CD14-positive monocyte (primary cell): Measurements from ENCODE around the gene HOXA7. TPM values are rescaled to one million over a fixed set of nuclear protein-coding genes. Genes with fewer than 3 reads are reported as not detected.

Experiments
- DNase-seq, 3 donors: peaks; one replicate each; pipeline ENCODE4 v3.0.0-alpha.2; 2011 to 2022
- H2AFZ ChIP-seq: 2 replicates; pipeline ENCODE4 v1.6.0; 2012; ENCODE audit warnings: mild to moderate bottlenecking, low read depth, low read length, inconsistent platforms; ENCODE audit not compliant: insufficient read depth, poor library complexity, severe bottlenecking
- H3K27ac ChIP-seq, 2 donors: 1 replicate in 1 of 2; 2 replicates in 1 of 2; pipeline ENCODE4 v1.5.1; 2012 to 2013; ENCODE audit warnings: low read length in 2 of 2, control low read depth in 1 of 2, inconsistent platforms in 1 of 2, low read depth in 1 of 2, mild to moderate bottlenecking in 1 of 2
- H3K27me3 ChIP-seq, 2 donors: one replicate each; pipeline versions ENCODE4 v1.6.0 to v1.6.1; 2011 to 2013; ENCODE audit warnings: low read length in 2 of 2; ENCODE audit not compliant: control insufficient read depth in 2 of 2, insufficient read depth in 2 of 2
- H3K36me3 ChIP-seq, 2 donors: replicated peaks in 1 of 2; 1 replicate in 1 of 2; 2 replicates in 1 of 2; pipeline versions ENCODE4 v1.5.1 to v1.6.1; 2012 to 2013; ENCODE audit warnings: low read length in 2 of 2, control low read depth in 1 of 2, inconsistent platforms in 1 of 2, mild to moderate bottlenecking in 1 of 2; ENCODE audit not compliant: insufficient read depth in 2 of 2, control insufficient read depth in 1 of 2
- H3K4me1 ChIP-seq, 2 donors: 1 replicate in 1 of 2; 2 replicates in 1 of 2; pipeline versions ENCODE4 v1.5.1 to v1.6.1; 2012 to 2013; ENCODE audit warnings: low read length in 2 of 2, control low read depth in 1 of 2, inconsistent platforms in 1 of 2, mild to moderate bottlenecking in 1 of 2, moderate library complexity in 1 of 2; ENCODE audit not compliant: insufficient read depth in 2 of 2, control insufficient read depth in 1 of 2
- H3K4me2 ChIP-seq: replicated peaks from 2 replicates; pipeline ENCODE3; 2012; ENCODE audit warnings: low read length, moderate library complexity, mild to moderate bottlenecking; ENCODE audit not compliant: poor library complexity, severe bottlenecking; ENCODE audit errors: extremely low read depth
- H3K4me3 ChIP-seq, 3 experiments: fragments of 200-600 bp in 1 of 3; sonication (generic) in 1 of 3; replicated peaks in 1 of 3; 1 replicate in 2 of 3; 2 replicates in 1 of 3; pipeline ENCODE4 v1.5.1; 2011 to 2013; ENCODE audit warnings: low read length in 3 of 3, mild to moderate bottlenecking in 3 of 3, control low read depth in 2 of 3, low read depth in 2 of 3, inconsistent platforms in 1 of 3, moderate library complexity in 1 of 3
- H3K79me2 ChIP-seq: 2 replicates; pipeline ENCODE4 v1.6.0; 2012; ENCODE audit warnings: mild to moderate bottlenecking, control low read depth, inconsistent platforms, low read length, moderate library complexity; ENCODE audit not compliant: insufficient read depth
- H3K9ac ChIP-seq: 2 replicates; pipeline ENCODE4 v1.6.0; 2017; ENCODE audit warnings: low read length, mild to moderate bottlenecking; ENCODE audit not compliant: insufficient read depth, poor library complexity, severe bottlenecking
- H3K9me3 ChIP-seq, 2 donors: replicated peaks in 1 of 2; 1 replicate in 1 of 2; 2 replicates in 1 of 2; pipeline versions ENCODE4 v1.5.1 to v1.6.1; 2012 to 2013; ENCODE audit warnings: low read length in 2 of 2, control low read depth in 1 of 2; ENCODE audit not compliant: control insufficient read depth in 1 of 2, insufficient read depth in 1 of 2
- H4K20me1 ChIP-seq: 2 replicates; pipeline ENCODE4 v1.6.0; 2012; ENCODE audit warnings: mild to moderate bottlenecking, low read length, control low read depth, moderate library complexity; ENCODE audit not compliant: insufficient read depth
- H3K27ac Mint-ChIP-seq, 7 donors: one replicate each; pipeline ENCODE4 v1.8.0; 2020; ENCODE audit warnings: mild to moderate bottlenecking in 7 of 7, mixed read lengths in 7 of 7, moderate library complexity in 6 of 7, inconsistent platforms in 2 of 7
- H3K27me3 Mint-ChIP-seq, 3 donors: one replicate each; pipeline ENCODE4 v1.8.0; 2021 to 2022; ENCODE audit warnings: low read depth in 3 of 3, mild to moderate bottlenecking in 3 of 3, mixed read lengths in 3 of 3, moderate library complexity in 3 of 3, inconsistent platforms in 1 of 3
- H3K36me3 Mint-ChIP-seq, 2 donors: one replicate each; pipeline ENCODE4 v1.8.0; 2020; ENCODE audit warnings: mixed read lengths in 2 of 2, inconsistent platforms in 1 of 2, mild to moderate bottlenecking in 1 of 2
- H3K4me1 Mint-ChIP-seq: one replicate; pipeline ENCODE4 v1.8.0; 2020; ENCODE audit warnings: mild to moderate bottlenecking, mixed read lengths
- H3K4me3 Mint-ChIP-seq, 2 donors: one replicate each; pipeline ENCODE4 v1.8.0; 2020; ENCODE audit warnings: mild to moderate bottlenecking in 2 of 2, mixed read lengths in 2 of 2, moderate library complexity in 1 of 2
- H3K9me3 Mint-ChIP-seq, 7 donors: one replicate each; pipeline ENCODE4 v1.8.0; 2020 to 2022; ENCODE audit warnings: mixed read lengths in 7 of 7, mild to moderate bottlenecking in 6 of 7, moderate library complexity in 6 of 7, inconsistent platforms in 2 of 7
- WGBS: methylation state at CpG from one replicate; pipeline ENCODE4 v1.1.5; 2013; ENCODE audit warnings: missing lambda C conversion rate; ENCODE audit not compliant: insufficient coverage; 5-methylcytosine and 5-hydroxymethylcytosine counted together
- intact Hi-C, 2 donors: fragments of 100-400 bp; cut with micrococcal nuclease; formaldehyde crosslinking; loops; one replicate each; pipeline versions ENCODE4 v1.15.0 to v1.15.1; 2023
- polyA plus RNA-seq, 3 donors: library from polyadenylated mRNA; depleted of rRNA in 1 of 3; unstranded in 2 of 3; stranded (reverse) in 1 of 3; fragments of 300-500 nt in 2 of 3; fragments of >200 nt in 1 of 3; fragmentation: Illumina TruSeq in 2 of 3; gene quantifications; 1 replicate in 2 of 3; 2 replicates in 1 of 3; pipeline ENCODE4 v1.2.3, GENCODE V29; 2012 to 2021
- TF ChIP-seq, protein P1 (sequence below): fragments of 200-600 bp; IDR thresholded peaks from one replicate; pipeline ENCODE4 v1.8.0; 2022; ENCODE audit warnings: antibody characterized with exemption, mild to moderate bottlenecking

HOXA7 gene
- polyA plus RNA-seq, 3 donors = not detected

DNA sequence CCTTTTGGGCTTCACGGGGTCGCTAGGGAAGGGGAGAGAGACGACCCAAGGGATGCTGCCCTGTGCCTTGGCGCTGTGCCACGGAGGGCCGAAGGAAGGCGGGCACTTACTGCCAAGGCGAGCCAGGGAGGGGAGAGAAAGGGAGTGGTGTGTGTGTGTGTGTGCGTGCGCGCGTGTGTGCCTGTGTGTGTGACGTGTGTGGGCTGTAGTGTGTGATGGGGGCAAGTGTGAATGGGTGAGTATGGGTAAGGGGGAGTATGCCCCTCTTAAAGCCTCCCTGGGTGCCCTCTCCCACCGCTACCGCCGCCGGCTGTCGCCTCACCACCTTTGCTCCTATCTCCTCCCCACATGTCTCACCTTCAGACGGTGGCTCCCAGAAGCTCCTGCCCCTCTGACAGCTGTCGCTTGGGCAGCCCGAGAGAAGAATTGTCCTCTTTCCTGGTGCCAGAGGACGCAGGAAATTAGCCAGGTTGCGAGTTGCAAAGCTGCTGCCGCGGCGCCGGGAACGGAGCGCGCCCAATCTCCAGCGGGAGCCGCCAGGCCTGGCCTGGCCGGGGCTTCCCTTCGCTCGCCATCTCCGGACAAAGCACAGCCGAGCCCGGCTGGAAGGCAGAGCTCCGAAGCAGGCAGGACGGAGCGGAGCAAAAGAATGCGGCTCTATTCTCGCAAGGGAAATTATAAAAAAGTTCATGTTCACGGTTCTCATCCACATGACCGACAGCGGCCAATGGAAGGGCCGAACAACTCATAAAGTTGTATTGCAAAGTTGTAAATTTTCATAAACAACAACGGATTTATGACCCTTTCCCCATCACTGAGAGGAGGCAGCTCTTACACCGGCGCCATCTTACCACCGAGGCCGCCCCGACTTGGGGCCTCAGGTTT is 4.3 kb downstream of the HOXA7 start, which contains the start of gene HOXA3:
Gene HOXA3, minus strand, starts transcription at position 653 of the 885 bp plus-strand sequence. CDS start 41,943 bp downstream, outside the sequence.
- Histone ChIP-seq H3K27ac (no peak within 1 kb of the TSS), H3K4me1 (peaks cover 63 to 68% of the 10 kb centered on the region in 2 donors), H3K9me3 (peaks cover 4 to 66% of the 10 kb centered on the region in 2 donors), H3K9ac (no peak within 1 kb of the TSS), H2AFZ (peak within 1 kb of the TSS; percentile 67), H3K36me3 (no peaks in the 10 kb centered on the region), H3K4me2 (peak within 1 kb of the TSS; percentile 73), H3K79me2 (no peaks in the 10 kb centered on the region), H4K20me1 (no peaks in the 10 kb centered on the region), H3K27me3 (peaks cover 92 to 100% of the 10 kb centered on the region in 2 donors), H3K4me3 (peak within 1 kb of the TSS in 1 of 3 experiments; percentile 66)
- H3K27ac Mint-ChIP-seq = peak within 1 kb of the TSS in 2 of 7 donors; percentile 37 to 79
- TF ChIP-seq, protein P1, sequence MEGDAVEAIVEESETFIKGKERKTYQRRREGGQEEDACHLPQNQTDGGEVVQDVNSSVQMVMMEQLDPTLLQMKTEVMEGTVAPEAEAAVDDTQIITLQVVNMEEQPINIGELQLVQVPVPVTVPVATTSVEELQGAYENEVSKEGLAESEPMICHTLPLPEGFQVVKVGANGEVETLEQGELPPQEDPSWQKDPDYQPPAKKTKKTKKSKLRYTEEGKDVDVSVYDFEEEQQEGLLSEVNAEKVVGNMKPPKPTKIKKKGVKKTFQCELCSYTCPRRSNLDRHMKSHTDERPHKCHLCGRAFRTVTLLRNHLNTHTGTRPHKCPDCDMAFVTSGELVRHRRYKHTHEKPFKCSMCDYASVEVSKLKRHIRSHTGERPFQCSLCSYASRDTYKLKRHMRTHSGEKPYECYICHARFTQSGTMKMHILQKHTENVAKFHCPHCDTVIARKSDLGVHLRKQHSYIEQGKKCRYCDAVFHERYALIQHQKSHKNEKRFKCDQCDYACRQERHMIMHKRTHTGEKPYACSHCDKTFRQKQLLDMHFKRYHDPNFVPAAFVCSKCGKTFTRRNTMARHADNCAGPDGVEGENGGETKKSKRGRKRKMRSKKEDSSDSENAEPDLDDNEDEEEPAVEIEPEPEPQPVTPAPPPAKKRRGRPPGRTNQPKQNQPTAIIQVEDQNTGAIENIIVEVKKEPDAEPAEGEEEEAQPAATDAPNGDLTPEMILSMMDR = no peak
- WGBS = under 1% methylated on average over 44 of the region's 53 CpGs
- H3K27me3 Mint-ChIP-seq = peaks cover 93 to 100% (median 99%) of the 10 kb centered on the region in 3 donors
- H3K4me1 Mint-ChIP-seq = peaks cover 66% of the 10 kb centered on the region
- peaks cover 0 to 57% (median 29%) of the 10 kb centered on the region in 7 donors for H3K9me3 Mint-ChIP-seq
- intact Hi-C loops = loop anchor here (2.0 to 5.0 kb wide), 3 partner anchors 17 to 1290 kb away; partner anchors contain the start of gene HOXA11 (in 2 of the 2)
- peaks cover 14 to 28% of the 10 kb centered on the region in 2 donors for H3K36me3 Mint-ChIP-seq
- no peak for DNase-seq
- peak within 1 kb of the TSS; percentile 78 to 94 for H3K4me3 Mint-ChIP-seq

DNA sequence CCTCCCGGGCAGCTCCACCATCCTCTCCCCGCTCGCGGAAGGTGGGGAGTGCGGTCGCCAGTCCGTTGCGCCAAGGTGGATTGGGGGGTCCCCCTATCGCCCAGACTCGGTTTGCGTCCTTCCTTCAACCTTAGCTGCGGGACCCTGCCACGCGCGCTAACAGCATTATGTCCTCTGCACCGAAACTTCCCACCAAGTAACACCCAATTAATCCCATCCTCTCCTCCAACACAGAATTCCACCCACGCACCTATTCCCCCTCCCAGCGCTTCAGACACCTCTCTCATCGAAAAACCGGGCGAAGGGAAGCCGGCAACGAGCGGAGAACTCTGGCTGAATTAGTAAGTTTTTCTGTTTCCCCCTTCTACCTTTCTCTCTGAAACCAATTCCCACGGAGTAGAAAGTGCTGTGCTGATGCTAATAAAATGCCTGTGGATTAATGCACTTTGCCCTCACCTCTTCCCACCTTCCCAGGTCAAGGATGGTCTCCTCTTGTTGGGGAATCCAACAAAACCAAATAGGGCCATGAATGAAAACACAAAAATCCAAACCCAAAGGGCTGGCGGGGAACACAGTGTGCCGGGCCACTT is 5.0 kb downstream of the HOXA7 start:
- DNase-seq = no peak
- Histone ChIP-seq H3K36me3 (no peaks in the 10 kb centered on the region), H3K4me2 (peak overlapping the region; percentile 73), H3K9ac (no peak overlapping the region), H3K27ac (no peak overlapping the region), H3K79me2 (no peaks in the 10 kb centered on the region), H4K20me1 (no peaks in the 10 kb centered on the region), H2AFZ (no peak overlapping the region), H3K4me1 (peaks cover 62 to 68% of the 10 kb centered on the region in 2 donors), H3K9me3 (peaks cover 4 to 69% of the 10 kb centered on the region in 2 donors), H3K4me3 (peak overlapping the region in 2 of 3 experiments; percentile 8 to 66), H3K27me3 (peaks cover 93 to 100% of the 10 kb centered on the region in 2 donors)
- peaks cover 15 to 33% of the 10 kb centered on the region in 2 donors for H3K36me3 Mint-ChIP-seq
- H3K9me3 Mint-ChIP-seq = peaks cover 0 to 56% (median 29%) of the 10 kb centered on the region in 7 donors
- WGBS = 0% methylated on average over 18 of the region's 27 CpGs
- TF ChIP-seq, protein P1 = no peak
- H3K4me1 Mint-ChIP-seq = peaks cover 65% of the 10 kb centered on the region
- intact Hi-C loops = loop anchor here (5.0 kb wide), 2 partner anchors 36 to 1289 kb away; partner anchors contain the start of gene HOXA11 (in 2 of the 2)
- H3K27me3 Mint-ChIP-seq = peaks cover 94 to 100% (median 99%) of the 10 kb centered on the region in 3 donors
- peak overlapping the region in 2 of 7 donors; percentile 37 to 79 for H3K27ac Mint-ChIP-seq
- peak overlapping the region; percentile 78 to 94 for H3K4me3 Mint-ChIP-seq
